SK-N-MC (cell line): ENCODE measurements around the gene GGT7.

Experiments used
- EZH2 ChIP-seq: fragments of 200-600 bp; sonication (generic); IDR thresholded peaks from one replicate; pipeline ENCODE4 v1.6.1; 2017; ENCODE audit warnings: antibody characterized with exemption
- FOXP2 ChIP-seq: optimal IDR thresholded peaks from 2 replicates; pipeline ENCODE3; 2011; ENCODE audit warnings: mild to moderate bottlenecking, moderate library complexity; ENCODE audit not compliant: insufficient read depth; ENCODE audit errors: extremely low read length, control extremely low read depth
- POLR2AphosphoS5 ChIP-seq: IDR thresholded peaks from 2 replicates; pipeline ENCODE4 v1.6.1; 2012; ENCODE audit warnings: mild to moderate bottlenecking, low read depth, low read length, borderline replicate concordance

- TF ChIP-seq POLR2AphosphoS5: no peak
- TF ChIP-seq EZH2: no peak
- TF ChIP-seq FOXP2: no peak
These were observed 9.2 kb downstream of the GGT7 start for GRCh38 chr20:34863421-34863965.
